ENCODE data around the gene UGT1A1.

UGT1A1 gene

DNA sequence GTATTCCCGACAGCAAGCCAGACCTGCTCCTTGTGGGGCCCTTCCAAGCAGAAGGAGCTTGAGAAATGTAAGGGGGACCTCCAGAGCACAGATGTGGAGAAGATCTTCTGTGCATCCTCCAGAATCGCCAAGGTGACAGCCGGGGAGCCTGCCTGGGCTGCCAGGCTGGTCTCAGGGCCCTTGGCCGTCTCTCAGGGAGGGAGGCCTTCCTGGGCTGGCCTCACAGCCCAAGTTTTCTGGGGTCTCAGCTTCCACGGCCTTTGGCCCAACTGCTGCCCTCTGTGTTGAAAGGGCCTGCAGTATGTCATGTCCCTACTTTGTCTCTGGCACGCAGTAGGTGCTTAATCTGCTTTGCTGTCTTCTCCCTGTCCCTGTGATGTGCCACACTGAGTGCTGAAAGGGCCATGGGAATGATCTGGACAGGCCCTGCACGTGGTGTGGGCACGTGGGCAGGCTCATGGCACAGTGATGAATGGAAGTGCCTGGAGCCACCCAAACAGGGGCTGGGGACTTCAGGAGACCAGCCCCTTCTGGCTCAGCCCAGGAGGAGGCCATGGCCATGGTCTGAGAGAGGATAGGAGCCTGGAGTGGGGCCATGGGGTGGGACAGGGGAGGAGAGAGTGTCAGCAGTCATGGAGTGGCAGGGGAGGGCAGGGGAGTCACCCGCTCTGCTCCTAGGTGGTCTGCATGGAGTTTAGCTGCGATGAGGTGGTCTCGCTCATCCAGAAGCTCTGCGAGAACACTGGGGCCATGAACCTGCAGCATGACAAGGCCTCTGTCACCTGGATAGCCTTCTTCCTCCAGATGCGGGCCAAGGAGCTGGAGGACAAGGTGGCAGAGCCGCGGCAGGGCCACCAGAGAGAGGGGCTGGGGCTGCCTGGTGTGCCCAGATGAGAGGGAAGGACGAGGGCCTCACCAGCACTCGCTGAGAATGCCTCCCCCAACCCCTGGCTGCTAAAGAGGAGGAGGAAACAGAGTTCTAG is 58.9 kb downstream of the UGT1A1 start:
- Histone ChIP-seq H2AFZ (ENCODE audit: low read length) (no peak overlapping the region), H3K9ac (ENCODE audit: low read length) (no peak overlapping the region), H3K9me3 (ENCODE audit: low read length) (no peaks in the 10 kb centered on the region), H3K79me2 (ENCODE audit: insufficient read depth, low read length) (no peaks in the 10 kb centered on the region), H3K9me2 (ENCODE audit: low read depth, low read length) (no peaks in the 10 kb centered on the region), H3K27me3 (ENCODE audit: insufficient read depth, low read length) (peaks cover 9% of the 10 kb centered on the region; the same call in 1 of the 2 replicates), H4K20me1 (ENCODE audit: insufficient read depth, low read length) (no peaks in the 10 kb centered on the region), H3K4me2 (ENCODE audit: low read length) (no peak overlapping the region), H3K27ac (ENCODE audit: low read depth, low read length, poor library complexity, severe bottlenecking) (no peak overlapping the region), H3K4me1 (ENCODE audit: insufficient read depth, low read length, severe bottlenecking) (no peaks in the 10 kb centered on the region), H3K36me3 (ENCODE audit: insufficient read depth, low read length) (no peaks in the 10 kb centered on the region), H3F3A (ENCODE audit: insufficient read depth, low read length) (no peaks in the 10 kb centered on the region), H3K4me3 (ENCODE audit: low read depth, low read length, poor library complexity, severe bottlenecking) (no peak overlapping the region)
- TF ChIP-seq, protein P1, sequence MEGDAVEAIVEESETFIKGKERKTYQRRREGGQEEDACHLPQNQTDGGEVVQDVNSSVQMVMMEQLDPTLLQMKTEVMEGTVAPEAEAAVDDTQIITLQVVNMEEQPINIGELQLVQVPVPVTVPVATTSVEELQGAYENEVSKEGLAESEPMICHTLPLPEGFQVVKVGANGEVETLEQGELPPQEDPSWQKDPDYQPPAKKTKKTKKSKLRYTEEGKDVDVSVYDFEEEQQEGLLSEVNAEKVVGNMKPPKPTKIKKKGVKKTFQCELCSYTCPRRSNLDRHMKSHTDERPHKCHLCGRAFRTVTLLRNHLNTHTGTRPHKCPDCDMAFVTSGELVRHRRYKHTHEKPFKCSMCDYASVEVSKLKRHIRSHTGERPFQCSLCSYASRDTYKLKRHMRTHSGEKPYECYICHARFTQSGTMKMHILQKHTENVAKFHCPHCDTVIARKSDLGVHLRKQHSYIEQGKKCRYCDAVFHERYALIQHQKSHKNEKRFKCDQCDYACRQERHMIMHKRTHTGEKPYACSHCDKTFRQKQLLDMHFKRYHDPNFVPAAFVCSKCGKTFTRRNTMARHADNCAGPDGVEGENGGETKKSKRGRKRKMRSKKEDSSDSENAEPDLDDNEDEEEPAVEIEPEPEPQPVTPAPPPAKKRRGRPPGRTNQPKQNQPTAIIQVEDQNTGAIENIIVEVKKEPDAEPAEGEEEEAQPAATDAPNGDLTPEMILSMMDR (IDR thresholded peaks at IDR 0.05; ENCODE audit: low read length): no peak
- no peak for TF ChIP-seq EZH2 (IDR thresholded peaks at IDR 0.05; ENCODE audit: borderline replicate concordance, low read length)

DNA sequence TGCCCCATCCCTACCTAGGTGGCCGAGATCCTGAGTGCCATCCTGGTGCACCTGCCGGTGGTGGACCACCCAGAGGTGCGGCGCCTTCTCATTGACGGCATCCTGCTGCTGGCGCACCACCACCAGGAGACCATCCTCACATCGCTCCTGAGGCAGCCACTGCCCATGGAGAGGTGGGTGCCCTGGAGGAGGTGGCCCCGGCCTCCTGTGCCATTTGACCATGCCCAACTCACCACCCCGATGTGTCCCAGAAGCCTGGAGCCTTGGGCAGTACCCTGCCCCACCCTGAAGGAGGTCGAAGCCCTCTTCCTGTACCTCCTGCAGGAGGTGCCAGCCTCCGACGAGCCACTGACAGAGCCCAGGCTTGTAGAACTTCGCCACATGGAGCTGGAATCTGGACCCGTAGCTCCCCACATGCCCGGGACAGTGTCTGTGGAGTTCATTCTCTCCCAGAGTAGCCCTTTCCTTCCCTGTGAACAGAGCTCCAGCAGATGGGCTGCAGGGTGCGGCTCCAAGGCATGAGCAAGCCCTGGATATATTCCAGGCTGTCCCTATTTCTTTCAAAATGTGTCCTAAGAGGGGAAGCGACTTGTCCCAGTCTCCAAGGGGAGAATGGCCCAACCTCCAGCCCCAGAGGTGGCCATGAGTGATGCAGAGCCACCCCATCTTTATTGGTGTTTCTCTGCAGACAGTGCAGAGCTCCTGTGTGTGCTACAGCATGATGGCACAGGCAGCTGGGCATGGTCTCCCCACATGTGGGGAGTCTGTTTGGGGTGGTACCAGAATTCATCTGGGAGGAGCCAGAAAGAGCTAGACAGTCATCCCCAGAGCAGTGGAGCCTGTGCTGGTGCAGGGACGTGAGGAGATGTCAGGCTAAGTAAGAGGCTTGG is 60.1 kb downstream of the UGT1A1 start:
- H2AFZ ChIP-seq (ENCODE audit: low read length): no peak overlapping the region
- no peaks in the 10 kb centered on the region for H3F3A ChIP-seq (ENCODE audit: insufficient read depth, low read length)
- H3K9ac ChIP-seq (ENCODE audit: low read length): no peak overlapping the region
- H3K4me1 ChIP-seq (ENCODE audit: insufficient read depth, low read length, severe bottlenecking): no peaks in the 10 kb centered on the region
- H3K36me3 ChIP-seq (ENCODE audit: insufficient read depth, low read length): no peaks in the 10 kb centered on the region
- no peaks in the 10 kb centered on the region for H3K79me2 ChIP-seq (ENCODE audit: insufficient read depth, low read length)
- peaks cover 9% of the 10 kb centered on the region; the same call in 1 of the 2 replicates for H3K27me3 ChIP-seq (ENCODE audit: insufficient read depth, low read length)
- H3K9me3 ChIP-seq (ENCODE audit: low read length): no peaks in the 10 kb centered on the region
- H3K4me3 ChIP-seq (ENCODE audit: low read depth, low read length, poor library complexity, severe bottlenecking): no peak overlapping the region
- H4K20me1 ChIP-seq (ENCODE audit: insufficient read depth, low read length): no peaks in the 10 kb centered on the region
- H3K27ac ChIP-seq (ENCODE audit: low read depth, low read length, poor library complexity, severe bottlenecking): no peak overlapping the region
- H3K4me2 ChIP-seq (ENCODE audit: low read length): no peak overlapping the region
- H3K9me2 ChIP-seq (ENCODE audit: low read depth, low read length): no peaks in the 10 kb centered on the region
- no peak for TF ChIP-seq EZH2 (IDR thresholded peaks at IDR 0.05; ENCODE audit: borderline replicate concordance, low read length)
- TF ChIP-seq, protein P1 (IDR thresholded peaks at IDR 0.05; ENCODE audit: low read length): no peak

DNA sequence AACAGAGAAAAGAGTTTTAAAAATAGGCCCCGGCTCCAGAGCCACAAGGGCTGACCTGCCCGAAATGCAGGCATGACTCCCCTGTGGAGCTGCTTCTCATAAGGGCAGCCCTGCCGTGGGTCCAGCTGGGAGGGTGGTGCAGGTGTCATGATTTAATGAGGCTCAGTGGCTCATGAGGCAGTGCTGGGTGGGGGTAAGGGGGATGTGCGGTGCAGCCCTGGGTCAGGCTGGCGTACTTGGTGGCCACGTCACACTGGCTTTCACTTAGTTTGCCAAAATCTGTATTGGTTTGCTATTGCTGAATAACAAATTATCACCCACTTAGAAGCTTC is 60.7 kb downstream of the UGT1A1 start:
- Histone ChIP-seq H3K27ac (ENCODE audit: low read depth, low read length, poor library complexity, severe bottlenecking) (no peak overlapping the region), H3K36me3 (ENCODE audit: insufficient read depth, low read length) (no peaks in the 10 kb centered on the region), H2AFZ (ENCODE audit: low read length) (no peak overlapping the region), H3K4me3 (ENCODE audit: low read depth, low read length, poor library complexity, severe bottlenecking) (no peak overlapping the region), H4K20me1 (ENCODE audit: insufficient read depth, low read length) (no peaks in the 10 kb centered on the region), H3K4me1 (ENCODE audit: insufficient read depth, low read length, severe bottlenecking) (no peaks in the 10 kb centered on the region), H3K9me2 (ENCODE audit: low read depth, low read length) (no peaks in the 10 kb centered on the region), H3K9ac (ENCODE audit: low read length) (no peak overlapping the region), H3K79me2 (ENCODE audit: insufficient read depth, low read length) (no peaks in the 10 kb centered on the region), H3F3A (ENCODE audit: insufficient read depth, low read length) (no peaks in the 10 kb centered on the region), H3K4me2 (ENCODE audit: low read length) (no peak overlapping the region), H3K27me3 (ENCODE audit: insufficient read depth, low read length) (peaks cover 9% of the 10 kb centered on the region; the same call in 1 of the 2 replicates), H3K9me3 (ENCODE audit: low read length) (no peaks in the 10 kb centered on the region)
- TF ChIP-seq, protein P1 (IDR thresholded peaks at IDR 0.05; ENCODE audit: low read length): no peak
- no peak for TF ChIP-seq EZH2 (IDR thresholded peaks at IDR 0.05; ENCODE audit: borderline replicate concordance, low read length)
